ENCODE results near the gene LAMA2. TPM values are rescaled to one million over a fixed set of nuclear protein-coding genes. Genes with fewer than 3 reads are reported as not detected.

LAMA2 gene
- total and polyA plus RNA-seq, 7 experiments from 2014 or later = 0.02 to 0.59 (median 0.35) TPM; not detected in 4

DNA sequence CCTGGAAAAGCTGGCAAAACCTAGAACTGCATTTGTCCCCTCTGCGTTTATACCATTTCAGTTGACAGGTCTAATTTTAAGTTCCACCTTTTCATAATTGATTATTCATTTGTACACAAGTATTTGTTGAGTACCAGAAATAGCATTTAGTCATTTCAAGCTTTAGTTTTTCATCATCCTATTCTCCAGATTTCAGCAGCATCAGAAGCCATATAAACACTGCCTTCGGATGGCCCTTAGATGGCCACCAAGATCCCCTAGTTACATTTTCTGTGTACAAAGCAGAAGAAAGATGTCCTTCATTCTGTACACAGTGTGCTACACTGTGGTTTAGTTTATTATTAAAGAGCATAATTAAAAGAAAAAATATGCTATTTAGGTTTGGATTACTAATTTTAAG, 131.4 kb downstream of the LAMA2 start:
- intact Hi-C loops (cut with micrococcal nuclease) = no loop called here
- H3K27ac ChIP-seq (ENCODE audit: low read depth, low read length) = no peak overlapping the region
- POLR2A ChIA-PET = no interaction called here
- Mint-ChIP-seq H3K27me3 (peaks cover 0 to 14% (median 0%) of the 10 kb centered on the region in 5 donors), H3K27ac (no peak overlapping the region), H3K4me1 (no peaks in the 10 kb centered on the region), H3K36me3 (no peaks in the 10 kb centered on the region), H3K4me3 (no peak overlapping the region), H3K9me3 (peaks cover 0 to 6% (median 0%) of the 10 kb centered on the region in 11 donors)
- CTCF ChIA-PET = no interaction called here
- no peak overlapping the region for H3K4me3 ChIP-seq (ENCODE audit: low read length)
- no peaks in the 10 kb centered on the region for H3K36me3 ChIP-seq (ENCODE audit: control insufficient read depth in 2 of 3, insufficient read depth in 3 of 3, low read length in 3 of 3)
- no peaks in the 10 kb centered on the region for H3K4me1 ChIP-seq (ENCODE audit: control insufficient read depth in 2 of 2, insufficient read depth in 2 of 2, low read length in 2 of 2)
- H3K9me3 ChIP-seq (ENCODE audit: control insufficient read depth in 2 of 3, low read length in 3 of 3) = no peaks in the 10 kb centered on the region
- DNase-seq = no peak
- no peaks in the 10 kb centered on the region for H3K27me3 ChIP-seq (ENCODE audit: control insufficient read depth in 2 of 2, insufficient read depth in 2 of 2, low read length in 2 of 2)
- no peak for ATAC-seq

DNA sequence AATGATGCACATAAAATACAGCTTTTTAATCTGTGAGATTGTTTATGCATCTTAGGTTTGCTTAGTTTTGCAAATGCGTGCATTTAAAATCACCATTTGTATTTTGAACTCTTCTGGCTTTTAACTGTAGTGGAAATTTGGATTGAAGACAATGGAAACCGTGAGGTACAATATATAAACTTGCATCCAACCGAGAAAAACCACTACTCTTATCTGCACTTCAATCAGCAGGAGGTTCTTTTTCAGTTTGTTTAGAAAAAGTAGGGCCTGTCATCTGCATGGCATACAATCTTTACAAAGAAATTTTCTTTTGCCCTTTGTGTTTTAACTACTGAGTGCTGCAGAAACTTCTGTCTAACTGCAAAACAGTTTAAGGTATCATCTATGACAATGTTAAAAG, 132.8 kb downstream of the LAMA2 start:
- POLR2A ChIA-PET = no interaction called here
- peaks cover 0 to 14% (median 0%) of the 10 kb centered on the region in 5 donors for H3K27me3 Mint-ChIP-seq
- no peaks in the 10 kb centered on the region for H3K36me3 ChIP-seq (ENCODE audit: control insufficient read depth in 2 of 3, insufficient read depth in 3 of 3, low read length in 3 of 3)
- no peaks in the 10 kb centered on the region for H3K9me3 ChIP-seq (ENCODE audit: control insufficient read depth in 2 of 3, low read length in 3 of 3)
- DNase-seq (no peak), ATAC-seq (no peak)
- no peak overlapping the region for H3K27ac ChIP-seq (ENCODE audit: low read depth, low read length)
- H3K9me3 Mint-ChIP-seq = peaks cover 0 to 10% (median 0%) of the 10 kb centered on the region in 11 donors
- no peaks in the 10 kb centered on the region for H3K4me1 Mint-ChIP-seq
- CTCF ChIA-PET = no interaction called here
- H3K4me3 Mint-ChIP-seq = no peak overlapping the region
- H3K27ac Mint-ChIP-seq = no peak overlapping the region
- no peaks in the 10 kb centered on the region for H3K36me3 Mint-ChIP-seq
- intact Hi-C loops (cut with micrococcal nuclease) = no loop called here
- no peaks in the 10 kb centered on the region for H3K4me1 ChIP-seq (ENCODE audit: control insufficient read depth in 2 of 2, insufficient read depth in 2 of 2, low read length in 2 of 2)
- no peaks in the 10 kb centered on the region for H3K27me3 ChIP-seq (ENCODE audit: control insufficient read depth in 2 of 2, insufficient read depth in 2 of 2, low read length in 2 of 2)
- no peak overlapping the region for H3K4me3 ChIP-seq (ENCODE audit: low read length)

DNA sequence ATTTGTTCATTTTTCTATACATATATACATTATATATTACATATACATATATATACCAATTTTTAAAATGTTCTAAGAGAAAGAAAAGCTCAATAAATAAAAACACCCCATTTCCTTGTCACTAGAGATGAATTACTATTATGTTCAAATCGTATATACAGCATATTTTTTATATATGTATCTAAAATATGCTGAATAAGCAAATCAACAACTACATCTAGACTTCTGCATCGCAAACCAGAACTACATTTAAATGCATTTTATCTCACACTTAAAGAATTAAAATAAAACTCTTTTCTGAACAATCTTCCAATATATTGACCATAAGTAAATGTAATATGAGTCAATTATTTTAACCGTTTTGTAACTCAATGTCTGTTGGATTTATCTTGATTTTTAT, 133.9 kb downstream of the LAMA2 start:
- Mint-ChIP-seq H3K4me1 (no peaks in the 10 kb centered on the region), H3K27me3 (peaks cover 0 to 8% (median 0%) of the 10 kb centered on the region in 5 donors), H3K4me3 (no peak overlapping the region), H3K27ac (no peak overlapping the region), H3K9me3 (peaks cover 0 to 10% (median 0%) of the 10 kb centered on the region in 11 donors), H3K36me3 (no peaks in the 10 kb centered on the region)
- H3K27me3 ChIP-seq (ENCODE audit: control insufficient read depth in 2 of 2, insufficient read depth in 2 of 2, low read length in 2 of 2) = no peaks in the 10 kb centered on the region
- DNase-seq = no peak
- intact Hi-C loops (cut with micrococcal nuclease) = no loop called here
- H3K27ac ChIP-seq (ENCODE audit: low read depth, low read length) = no peak overlapping the region
- POLR2A ChIA-PET = no interaction called here
- H3K4me1 ChIP-seq (ENCODE audit: control insufficient read depth in 2 of 2, insufficient read depth in 2 of 2, low read length in 2 of 2) = no peaks in the 10 kb centered on the region
- ATAC-seq = no peak
- CTCF ChIA-PET = no interaction called here
- H3K4me3 ChIP-seq (ENCODE audit: low read length) = no peak overlapping the region
- H3K9me3 ChIP-seq (ENCODE audit: control insufficient read depth in 2 of 3, low read length in 3 of 3) = no peaks in the 10 kb centered on the region
- no peaks in the 10 kb centered on the region for H3K36me3 ChIP-seq (ENCODE audit: control insufficient read depth in 2 of 3, insufficient read depth in 3 of 3, low read length in 3 of 3)

DNA sequence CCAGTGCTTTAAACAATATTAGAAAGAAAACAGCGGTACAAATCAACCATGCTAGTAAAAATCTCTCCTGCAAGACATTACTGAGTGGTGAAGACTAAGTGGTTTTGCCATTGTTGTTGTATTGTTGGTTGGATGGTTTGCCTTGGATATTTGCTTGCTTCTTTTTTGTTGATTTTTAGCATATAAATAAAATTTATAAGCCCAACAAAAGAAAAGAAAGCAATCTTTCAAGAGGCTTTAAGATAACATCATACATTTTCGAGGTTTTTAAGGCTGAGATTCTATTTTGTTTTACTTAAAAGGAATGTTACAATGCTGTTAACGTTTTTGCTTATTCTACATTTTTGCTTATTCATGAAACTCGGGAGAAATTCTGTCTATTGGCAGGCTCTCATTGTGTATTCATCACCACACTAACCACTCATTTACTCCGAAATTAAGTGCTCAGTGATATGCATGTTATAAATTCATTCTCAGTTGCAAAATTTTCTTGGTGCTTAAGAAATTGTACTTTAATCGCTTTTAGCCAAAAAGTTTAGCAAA, 139.1 kb downstream of the LAMA2 start:
- H3K9me3 ChIP-seq (ENCODE audit: control insufficient read depth in 2 of 3, low read length in 3 of 3) = no peaks in the 10 kb centered on the region
- no peak for DNase-seq
- peaks cover 0 to 5% (median 0%) of the 10 kb centered on the region in 5 donors for H3K27me3 Mint-ChIP-seq
- ATAC-seq = no peak
- no peak overlapping the region for H3K4me3 Mint-ChIP-seq
- H3K4me3 ChIP-seq (ENCODE audit: low read length) = no peak overlapping the region
- H3K4me1 ChIP-seq (ENCODE audit: control insufficient read depth in 2 of 2, insufficient read depth in 2 of 2, low read length in 2 of 2) = no peaks in the 10 kb centered on the region
- no peak overlapping the region for H3K27ac Mint-ChIP-seq
- H3K36me3 ChIP-seq (ENCODE audit: control insufficient read depth in 2 of 3, insufficient read depth in 3 of 3, low read length in 3 of 3) = no peaks in the 10 kb centered on the region
- H3K4me1 Mint-ChIP-seq = no peaks in the 10 kb centered on the region
- POLR2A ChIA-PET = no interaction called here
- H3K9me3 Mint-ChIP-seq = peaks cover 0 to 10% (median 0%) of the 10 kb centered on the region in 11 donors
- intact Hi-C loops (cut with micrococcal nuclease) = no loop called here
- no peaks in the 10 kb centered on the region for H3K27me3 ChIP-seq (ENCODE audit: control insufficient read depth in 2 of 2, insufficient read depth in 2 of 2, low read length in 2 of 2)
- no peak overlapping the region for H3K27ac ChIP-seq (ENCODE audit: low read depth, low read length)
- CTCF ChIA-PET = no interaction called here
- no peaks in the 10 kb centered on the region for H3K36me3 Mint-ChIP-seq

DNA sequence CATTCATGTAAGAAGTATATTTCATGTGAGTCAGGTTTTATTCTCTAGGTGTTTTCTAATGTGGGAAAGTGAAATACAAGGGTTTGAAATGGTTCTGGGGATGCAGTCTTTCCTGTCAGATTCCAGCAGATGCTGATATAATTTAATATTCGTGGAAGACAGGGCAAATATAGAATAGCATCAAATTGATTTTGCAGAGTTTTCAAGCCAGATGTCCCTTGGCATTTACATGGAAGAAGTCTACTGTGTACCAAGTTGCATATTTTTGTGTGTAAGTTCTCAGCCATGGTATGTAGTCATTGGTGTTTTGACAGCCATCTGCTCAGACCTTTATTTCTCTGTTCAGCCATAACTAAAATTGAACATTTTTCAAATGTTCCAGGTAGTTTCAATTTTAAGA, 143.7 kb downstream of the LAMA2 start:
- no peaks in the 10 kb centered on the region for H3K4me1 Mint-ChIP-seq
- intact Hi-C loops (cut with micrococcal nuclease) = no loop called here
- H3K27me3 Mint-ChIP-seq = peaks cover 0 to 9% (median 0%) of the 10 kb centered on the region in 5 donors
- H3K27ac Mint-ChIP-seq = no peak overlapping the region
- H3K9me3 Mint-ChIP-seq = peaks cover 0 to 7% (median 0%) of the 10 kb centered on the region in 11 donors
- CTCF ChIA-PET = no interaction called here
- Histone ChIP-seq H3K27me3 (ENCODE audit: control insufficient read depth in 2 of 2, insufficient read depth in 2 of 2, low read length in 2 of 2) (no peaks in the 10 kb centered on the region), H3K27ac (ENCODE audit: low read depth, low read length) (no peak overlapping the region), H3K4me3 (ENCODE audit: low read length) (no peak overlapping the region), H3K4me1 (ENCODE audit: control insufficient read depth in 2 of 2, insufficient read depth in 2 of 2, low read length in 2 of 2) (no peaks in the 10 kb centered on the region), H3K9me3 (ENCODE audit: control insufficient read depth in 2 of 3, low read length in 3 of 3) (no peaks in the 10 kb centered on the region), H3K36me3 (ENCODE audit: control insufficient read depth in 2 of 3, insufficient read depth in 3 of 3, low read length in 3 of 3) (no peaks in the 10 kb centered on the region)
- H3K36me3 Mint-ChIP-seq = no peaks in the 10 kb centered on the region
- H3K4me3 Mint-ChIP-seq = no peak overlapping the region
- DNase-seq (no peak), ATAC-seq (no peak)
- POLR2A ChIA-PET = no interaction called here

DNA sequence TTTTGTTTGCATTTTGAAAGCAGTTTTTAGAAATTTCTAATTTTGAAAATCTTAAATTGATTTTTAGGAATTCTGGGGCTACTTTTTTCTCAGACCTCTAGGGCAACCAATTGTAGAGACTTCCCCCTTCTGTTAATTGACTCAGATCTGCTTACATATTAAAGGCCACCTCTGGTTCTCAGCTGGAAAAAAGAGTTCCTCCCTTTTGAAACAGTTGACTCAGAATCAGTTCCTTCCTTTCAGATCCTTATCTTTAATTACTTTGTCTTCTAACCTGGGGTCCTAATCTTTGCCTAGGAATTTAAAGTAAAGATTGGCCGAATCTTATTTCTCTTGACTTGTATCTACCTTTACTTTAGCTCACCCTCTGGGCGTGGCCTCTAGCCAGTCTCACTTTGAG, 146.8 kb downstream of the LAMA2 start:
- no peak overlapping the region for H3K4me3 Mint-ChIP-seq
- H3K27me3 Mint-ChIP-seq = peaks cover 0 to 9% (median 0%) of the 10 kb centered on the region in 5 donors
- H3K9me3 Mint-ChIP-seq = peaks cover 0 to 3% (median 0%) of the 10 kb centered on the region in 11 donors
- ChIA-PET POLR2A (no interaction called here), CTCF (no interaction called here)
- H3K4me1 Mint-ChIP-seq = no peaks in the 10 kb centered on the region
- intact Hi-C loops (cut with micrococcal nuclease) = no loop called here
- no peaks in the 10 kb centered on the region for H3K27me3 ChIP-seq (ENCODE audit: control insufficient read depth in 2 of 2, insufficient read depth in 2 of 2, low read length in 2 of 2)
- H3K4me3 ChIP-seq (ENCODE audit: low read length) = no peak overlapping the region
- no peak overlapping the region for H3K27ac ChIP-seq (ENCODE audit: low read depth, low read length)
- no peaks in the 10 kb centered on the region for H3K36me3 ChIP-seq (ENCODE audit: control insufficient read depth in 2 of 3, insufficient read depth in 3 of 3, low read length in 3 of 3)
- no peak for DNase-seq
- ATAC-seq = no peak
- H3K4me1 ChIP-seq (ENCODE audit: control insufficient read depth in 2 of 2, insufficient read depth in 2 of 2, low read length in 2 of 2) = no peaks in the 10 kb centered on the region
- no peak overlapping the region for H3K27ac Mint-ChIP-seq
- no peaks in the 10 kb centered on the region for H3K9me3 ChIP-seq (ENCODE audit: control insufficient read depth in 2 of 3, low read length in 3 of 3)
- no peaks in the 10 kb centered on the region for H3K36me3 Mint-ChIP-seq

DNA sequence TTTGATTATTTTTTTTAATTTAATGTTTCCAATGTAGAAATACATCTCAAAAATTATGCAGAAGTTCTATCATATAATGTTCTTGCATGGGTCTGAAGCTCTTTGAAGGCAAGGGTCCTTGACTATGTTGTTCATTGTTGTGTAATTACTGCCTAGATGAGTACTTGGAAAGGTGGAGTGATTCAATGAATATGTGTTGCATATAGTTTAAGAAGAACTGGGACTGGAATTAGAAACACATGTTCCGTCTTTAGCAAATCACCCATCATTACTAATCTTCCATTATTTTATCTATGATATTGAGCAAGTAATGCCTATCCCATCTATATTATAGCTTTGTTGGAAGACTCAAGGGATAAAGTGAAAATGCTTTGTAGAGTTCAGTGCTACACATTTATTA, 147.3 kb downstream of the LAMA2 start:
- Mint-ChIP-seq H3K4me3 (no peak overlapping the region), H3K4me1 (no peaks in the 10 kb centered on the region), H3K27me3 (peaks cover 0 to 9% (median 0%) of the 10 kb centered on the region in 5 donors), H3K27ac (no peak overlapping the region), H3K9me3 (peaks cover 0 to 3% (median 0%) of the 10 kb centered on the region in 11 donors), H3K36me3 (no peaks in the 10 kb centered on the region)
- DNase-seq (no peak), ATAC-seq (no peak)
- Histone ChIP-seq H3K27ac (ENCODE audit: low read depth, low read length) (no peak overlapping the region), H3K36me3 (ENCODE audit: control insufficient read depth in 2 of 3, insufficient read depth in 3 of 3, low read length in 3 of 3) (no peaks in the 10 kb centered on the region), H3K4me3 (ENCODE audit: low read length) (no peak overlapping the region), H3K4me1 (ENCODE audit: control insufficient read depth in 2 of 2, insufficient read depth in 2 of 2, low read length in 2 of 2) (no peaks in the 10 kb centered on the region), H3K27me3 (ENCODE audit: control insufficient read depth in 2 of 2, insufficient read depth in 2 of 2, low read length in 2 of 2) (no peaks in the 10 kb centered on the region), H3K9me3 (ENCODE audit: control insufficient read depth in 2 of 3, low read length in 3 of 3) (no peaks in the 10 kb centered on the region)
- ChIA-PET CTCF (no interaction called here), POLR2A (no interaction called here)
- intact Hi-C loops (cut with micrococcal nuclease) = no loop called here
